RWPE1 (cell line): ENCODE results near the gene PPP2R1B.

Experiments used
- CTCF ChIA-PET: fragments of 350-600 bp; sonication (Branson Sonifier 250); formaldehyde crosslinking; extraction: SDS; loops from one replicate; lab custom pipeline; 2021; lab: Yijun Ruan, JAX
- POLR2A ChIA-PET: fragments of 400-600 bp; formaldehyde crosslinking; extraction: SDS; loops from one replicate; lab custom pipeline; 2020; ENCODE audit warnings: antibody characterized with exemption; ENCODE audit not compliant: low non-redundant PET; lab: Yijun Ruan, JAX
- DNase-seq: peaks from one replicate; pipeline ENCODE4 v3.0.0; 2012; ENCODE audit warnings: low spot score
- H3K27ac ChIP-seq: fragments of 450-650 bp; 2 replicates; pipeline ENCODE4 v1.5.1; 2017
- CTCF ChIP-seq: fragments of 450-650 bp; conservative IDR thresholded peaks from 2 replicates; pipeline ENCODE4 v1.5.1; 2017; ENCODE audit warnings: low read depth, mild to moderate bottlenecking

PPP2R1B gene

GRCh38 chr11:111735262-111736116, 30.7 kb downstream of the PPP2R1B start:
- POLR2A ChIA-PET, result no interaction called here
- H3K27ac ChIP-seq, result peak overlapping the region; percentile 87
- no peak for TF ChIP-seq CTCF
- DNase-seq, result peak; percentile 93
- CTCF ChIA-PET, result no interaction called here

GRCh38 chr11:111734954-111735261, 31.3 kb downstream of the PPP2R1B start:
- CTCF ChIA-PET, result interaction anchor here (0.6 kb wide), 1 partner anchor 166 kb away, joined by 4 read pairs; no protein-coding TSS in a partner anchor
- peak overlapping the region; percentile 87 for H3K27ac ChIP-seq
- no peak for DNase-seq
- no peak for TF ChIP-seq CTCF
- POLR2A ChIA-PET, result no interaction called here

- CTCF ChIA-PET, result interaction anchor here (0.6 kb wide), 1 partner anchor 166 kb away, joined by 4 read pairs; no protein-coding TSS in a partner anchor
- no peak for DNase-seq
These were observed 31.9 kb downstream of the PPP2R1B start for GRCh38 chr11:111734101-111734953.

GRCh38 chr11:111733611-111734088, 32.5 kb downstream of the PPP2R1B start:
- ChIA-PET CTCF (no interaction called here), POLR2A (no interaction called here)
- H3K27ac ChIP-seq, result peak overlapping the region; percentile 87
- no peak for TF ChIP-seq CTCF
- DNase-seq, result no peak

More at GRCh38 chr11:111734101-111734953, 31.9 kb downstream of the PPP2R1B start:
- peak overlapping the region; percentile 87 for H3K27ac ChIP-seq
- POLR2A ChIA-PET, result no interaction called here
- no peak for TF ChIP-seq CTCF

GRCh38 chr11:111733016-111733415, 33.2 kb downstream of the PPP2R1B start:
- H3K27ac ChIP-seq, result peak overlapping the region; percentile 87
- CTCF ChIA-PET, result no interaction called here
- no peak for DNase-seq
- POLR2A ChIA-PET, result no interaction called here
- TF ChIP-seq CTCF, result no peak

GRCh38 chr11:111731821-111732220, 34.4 kb downstream of the PPP2R1B start:
- no peak for TF ChIP-seq CTCF
- ChIA-PET CTCF (interaction anchor here (0.7 kb wide), 1 partner anchor 51 kb away, joined by 3 read pairs; no protein-coding TSS in a partner anchor), POLR2A (no interaction called here)
- no peak for DNase-seq
- H3K27ac ChIP-seq, result peak overlapping the region; percentile 44; the same call in 1 of the 2 replicates
